Measurements from ENCODE around the gene DNM1L. TPM values are rescaled to one million over a fixed set of nuclear protein-coding genes. Genes with fewer than 3 reads are reported as not detected.

The DNM1L gene
- total and polyA plus RNA-seq, 2 donors (not counting 3 experiments of a cell fraction or from before 2014, with no cell fraction given), result 24.6 to 103 TPM

DNA sequence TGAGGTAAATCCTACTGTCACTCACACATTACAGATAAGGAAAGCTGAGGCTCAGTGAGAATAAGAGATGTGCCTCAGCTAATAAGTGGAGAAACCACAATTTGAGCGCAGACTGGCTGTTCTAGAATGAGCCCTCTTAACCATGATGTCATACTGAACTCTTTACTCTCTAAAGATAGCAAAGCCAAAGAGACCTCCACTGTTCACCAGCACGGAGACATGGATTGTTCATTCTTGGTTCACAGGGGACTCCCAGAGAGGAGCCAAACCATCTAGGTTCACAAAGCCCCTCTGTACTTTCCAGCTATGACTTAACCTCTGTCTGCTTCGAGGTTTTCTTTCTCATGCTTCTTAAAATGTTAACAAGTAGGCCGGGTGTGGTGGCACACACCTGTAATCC lies 109.3 kb downstream of the DNM1L start:
- H3K79me2 ChIP-seq (ENCODE audit: control insufficient read depth, insufficient read depth, low read length), result no peaks in the 10 kb centered on the region
- POLR2A ChIA-PET, result no interaction called here
- no peak overlapping the region for H3K4me2 ChIP-seq (ENCODE audit: insufficient read depth, low read length)
- no peaks in the 10 kb centered on the region for H4K20me1 ChIP-seq (replicated peaks; ENCODE audit: control insufficient read depth, extremely low read depth, insufficient read depth, low read length)
- H3K9me3 ChIP-seq (replicated peaks; ENCODE audit: control insufficient read depth, insufficient read depth, low read length), result no peaks in the 10 kb centered on the region
- dilution Hi-C loops (cut with MboI; ENCODE audit: extremely low pct_ligation_motif_present, low sequenced_read_pairs) (no loop called here), intact Hi-C loops (cut with micrococcal nuclease) (no loop called here)
- no peak overlapping the region for H3K9ac ChIP-seq (replicated peaks; ENCODE audit: extremely low read depth, insufficient read depth, low read length)
- H3K27me3 ChIP-seq (ENCODE audit: control insufficient read depth in 2 of 2, insufficient read depth in 2 of 2, low read length in 2 of 2), result no peaks in the 10 kb centered on the region
- no TSS peak for BruUV-seq (replicated peaks)
- DNase-seq (ENCODE audit: low read depth, low spot score) (no peak), FAIRE-seq (no peak)
- no peak for TF ChIP-seq FOS (IDR thresholded peaks at IDR 0.05; ENCODE audit: borderline replicate concordance, insufficient read depth, low read length)
- TF ChIP-seq POLR2A (IDR thresholded peaks at IDR 0.05; ENCODE audit: low read depth, low read length), result no peak
- TF ChIP-seq MYC (IDR thresholded peaks at IDR 0.05; ENCODE audit: low read depth, low read length), result no peak
- TF ChIP-seq, protein P1, sequence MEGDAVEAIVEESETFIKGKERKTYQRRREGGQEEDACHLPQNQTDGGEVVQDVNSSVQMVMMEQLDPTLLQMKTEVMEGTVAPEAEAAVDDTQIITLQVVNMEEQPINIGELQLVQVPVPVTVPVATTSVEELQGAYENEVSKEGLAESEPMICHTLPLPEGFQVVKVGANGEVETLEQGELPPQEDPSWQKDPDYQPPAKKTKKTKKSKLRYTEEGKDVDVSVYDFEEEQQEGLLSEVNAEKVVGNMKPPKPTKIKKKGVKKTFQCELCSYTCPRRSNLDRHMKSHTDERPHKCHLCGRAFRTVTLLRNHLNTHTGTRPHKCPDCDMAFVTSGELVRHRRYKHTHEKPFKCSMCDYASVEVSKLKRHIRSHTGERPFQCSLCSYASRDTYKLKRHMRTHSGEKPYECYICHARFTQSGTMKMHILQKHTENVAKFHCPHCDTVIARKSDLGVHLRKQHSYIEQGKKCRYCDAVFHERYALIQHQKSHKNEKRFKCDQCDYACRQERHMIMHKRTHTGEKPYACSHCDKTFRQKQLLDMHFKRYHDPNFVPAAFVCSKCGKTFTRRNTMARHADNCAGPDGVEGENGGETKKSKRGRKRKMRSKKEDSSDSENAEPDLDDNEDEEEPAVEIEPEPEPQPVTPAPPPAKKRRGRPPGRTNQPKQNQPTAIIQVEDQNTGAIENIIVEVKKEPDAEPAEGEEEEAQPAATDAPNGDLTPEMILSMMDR (IDR thresholded peaks at IDR 0.05; ENCODE audit: extremely low read depth in 1 of 2, insufficient read depth in 1 of 2, low read depth in 1 of 2, low read length in 2 of 2), result no peak
- TF ChIP-seq JUN (IDR thresholded peaks at IDR 0.05; ENCODE audit: borderline replicate concordance, insufficient read depth, insufficient read length, low read depth), result no peak
- TF ChIP-seq GATA2 (IDR thresholded peaks at IDR 0.05; ENCODE audit: insufficient read depth, insufficient read length, low read depth, low read length), result no peak
- no peak for TF ChIP-seq EZH2 (IDR thresholded peaks at IDR 0.05; ENCODE audit: borderline replicate concordance, low read depth, low read length, severe bottlenecking)
- TF ChIP-seq, protein P2, sequence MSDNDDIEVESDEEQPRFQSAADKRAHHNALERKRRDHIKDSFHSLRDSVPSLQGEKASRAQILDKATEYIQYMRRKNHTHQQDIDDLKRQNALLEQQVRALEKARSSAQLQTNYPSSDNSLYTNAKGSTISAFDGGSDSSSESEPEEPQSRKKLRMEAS (IDR thresholded peaks at IDR 0.05; ENCODE audit: insufficient read depth, insufficient read length), result no peak
- no peak for TF ChIP-seq POLR2AphosphoS5 (IDR thresholded peaks at IDR 0.05; ENCODE audit: insufficient read depth, low read depth, low read length)
- H3K4me1 ChIP-seq (ENCODE audit: control insufficient read depth, extremely low read depth, insufficient read depth, low read length), result no peaks in the 10 kb centered on the region
- CTCF ChIA-PET, result no interaction called here
- H3K27ac ChIP-seq (ENCODE audit: insufficient read depth, low read depth, low read length), result no peak overlapping the region
- H3K9me1 ChIP-seq (replicated peaks; ENCODE audit: control insufficient read depth, extremely low read depth, insufficient read depth, low read length), result no peaks in the 10 kb centered on the region
- H3K4me3 ChIP-seq (replicated peaks in 1 of 3; ENCODE audit: insufficient read depth in 1 of 3, low read depth in 1 of 3, low read length in 3 of 3), result no peak overlapping the region
- H3K36me3 ChIP-seq (ENCODE audit: control insufficient read depth in 2 of 2, extremely low read depth in 1 of 2, insufficient read depth in 2 of 2, low read length in 2 of 2), result no peaks in the 10 kb centered on the region
- no peak overlapping the region for H2AFZ ChIP-seq (ENCODE audit: low read depth, low read length)

All from endothelial cell of umbilical vein (primary cell).